HEK293 (cell line): Measurements from ENCODE around the gene FNDC5.

Experiments
- GLI2 ChIP-seq: fragments of 450-650 bp; formaldehyde crosslinking; IDR thresholded peaks from 2 replicates; pipeline ENCODE4; 2017; ENCODE audit warnings: missing biosample characterization, missing genetic modification characterization, low read depth, borderline replicate concordance
- KLF16 ChIP-seq: fragments of 450-650 bp; formaldehyde crosslinking; IDR thresholded peaks from 2 replicates; pipeline ENCODE4 v1.5.1; 2017; ENCODE audit warnings: missing biosample characterization, missing genetic modification characterization
- YY1 ChIP-seq: fragments of 450-650 bp; formaldehyde crosslinking; IDR thresholded peaks from 2 replicates; pipeline ENCODE4 v1.5.1; 2018; ENCODE audit warnings: missing biosample characterization, missing genetic modification characterization
- ZNF112 ChIP-seq: fragments of 450-650 bp; formaldehyde crosslinking; IDR thresholded peaks from 2 replicates; pipeline ENCODE4 v1.5.0; 2017; ENCODE audit warnings: missing biosample characterization, missing genetic modification characterization
- ZNF121 ChIP-seq: fragments of 450-650 bp; formaldehyde crosslinking; IDR thresholded peaks from 2 replicates; pipeline ENCODE4 v1.5.1; 2016; ENCODE audit warnings: missing biosample characterization, missing genetic modification characterization
- ZNF544 ChIP-seq: fragments of 450-650 bp; formaldehyde crosslinking; IDR thresholded peaks from 2 replicates; pipeline ENCODE4 v1.5.0; 2017; ENCODE audit warnings: missing biosample characterization, missing genetic modification characterization
- ZNF701 ChIP-seq: fragments of 450-650 bp; formaldehyde crosslinking; IDR thresholded peaks from 2 replicates; pipeline ENCODE4 v1.5.1; 2016; ENCODE audit warnings: missing biosample characterization, missing genetic modification characterization
- ZNF707 ChIP-seq: fragments of 450-650 bp; formaldehyde crosslinking; IDR thresholded peaks from 2 replicates; pipeline ENCODE4 v1.5.1; 2016; ENCODE audit warnings: missing biosample characterization, missing genetic modification characterization
- TF ChIP-seq, protein P1 (sequence below): fragments of 450-650 bp; formaldehyde crosslinking; IDR thresholded peaks from 2 replicates; pipeline ENCODE4 v1.5.1; 2016; ENCODE audit warnings: missing biosample characterization, missing genetic modification characterization
- TF ChIP-seq, protein P2 (sequence below): fragments of 450-650 bp; formaldehyde crosslinking; IDR thresholded peaks from 2 replicates; pipeline ENCODE4 v1.5.1; 2017; ENCODE audit warnings: missing biosample characterization, missing genetic modification characterization
- TF ChIP-seq, protein P3 (sequence below): fragments of 450-650 bp; formaldehyde crosslinking; IDR thresholded peaks from 2 replicates; pipeline ENCODE4 v1.5.1; 2016; ENCODE audit warnings: missing biosample characterization, missing genetic modification characterization
- TF ChIP-seq, protein P4 (sequence below): fragments of 450-650 bp; formaldehyde crosslinking; IDR thresholded peaks from 2 replicates; pipeline ENCODE4 v1.5.1; 2016; ENCODE audit warnings: missing biosample characterization, missing genetic modification characterization

DNA sequence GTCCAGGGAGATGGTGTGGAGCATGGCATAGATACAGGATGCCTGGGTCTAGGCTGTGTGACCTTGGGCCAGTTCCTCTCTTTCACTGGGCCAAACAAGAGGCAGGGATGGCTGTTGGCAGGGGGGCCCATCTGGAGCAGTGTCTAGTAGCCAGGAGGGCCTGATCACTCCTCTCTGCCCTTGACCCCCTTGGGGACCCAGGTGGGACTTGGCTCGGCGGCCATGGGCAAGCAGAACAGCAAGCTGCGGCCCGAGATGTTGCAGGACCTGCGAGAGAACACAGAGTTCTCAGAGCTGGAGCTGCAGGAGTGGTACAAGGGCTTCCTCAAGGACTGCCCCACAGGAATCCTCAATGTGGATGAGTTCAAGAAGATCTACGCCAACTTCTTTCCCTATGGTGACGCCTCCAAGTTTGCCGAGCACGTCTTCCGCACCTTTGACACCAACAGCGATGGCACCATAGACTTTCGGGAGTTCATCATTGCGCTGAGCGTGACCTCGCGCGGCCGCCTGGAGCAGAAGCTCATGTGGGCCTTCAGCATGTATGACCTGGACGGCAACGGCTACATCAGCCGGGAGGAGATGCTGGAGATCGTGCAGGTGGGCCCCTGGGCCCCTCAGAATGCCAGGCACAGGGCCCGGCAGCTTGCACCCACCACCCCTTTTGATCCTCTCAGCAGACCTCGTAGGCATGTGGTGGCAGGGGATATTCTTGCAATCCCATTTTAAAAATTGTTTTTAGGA, 18.1 kb upstream of the FNDC5 start:
- TF ChIP-seq, protein P1, sequence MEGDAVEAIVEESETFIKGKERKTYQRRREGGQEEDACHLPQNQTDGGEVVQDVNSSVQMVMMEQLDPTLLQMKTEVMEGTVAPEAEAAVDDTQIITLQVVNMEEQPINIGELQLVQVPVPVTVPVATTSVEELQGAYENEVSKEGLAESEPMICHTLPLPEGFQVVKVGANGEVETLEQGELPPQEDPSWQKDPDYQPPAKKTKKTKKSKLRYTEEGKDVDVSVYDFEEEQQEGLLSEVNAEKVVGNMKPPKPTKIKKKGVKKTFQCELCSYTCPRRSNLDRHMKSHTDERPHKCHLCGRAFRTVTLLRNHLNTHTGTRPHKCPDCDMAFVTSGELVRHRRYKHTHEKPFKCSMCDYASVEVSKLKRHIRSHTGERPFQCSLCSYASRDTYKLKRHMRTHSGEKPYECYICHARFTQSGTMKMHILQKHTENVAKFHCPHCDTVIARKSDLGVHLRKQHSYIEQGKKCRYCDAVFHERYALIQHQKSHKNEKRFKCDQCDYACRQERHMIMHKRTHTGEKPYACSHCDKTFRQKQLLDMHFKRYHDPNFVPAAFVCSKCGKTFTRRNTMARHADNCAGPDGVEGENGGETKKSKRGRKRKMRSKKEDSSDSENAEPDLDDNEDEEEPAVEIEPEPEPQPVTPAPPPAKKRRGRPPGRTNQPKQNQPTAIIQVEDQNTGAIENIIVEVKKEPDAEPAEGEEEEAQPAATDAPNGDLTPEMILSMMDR (tag by site-specific recombination), result no peak
- TF ChIP-seq, protein P2, sequence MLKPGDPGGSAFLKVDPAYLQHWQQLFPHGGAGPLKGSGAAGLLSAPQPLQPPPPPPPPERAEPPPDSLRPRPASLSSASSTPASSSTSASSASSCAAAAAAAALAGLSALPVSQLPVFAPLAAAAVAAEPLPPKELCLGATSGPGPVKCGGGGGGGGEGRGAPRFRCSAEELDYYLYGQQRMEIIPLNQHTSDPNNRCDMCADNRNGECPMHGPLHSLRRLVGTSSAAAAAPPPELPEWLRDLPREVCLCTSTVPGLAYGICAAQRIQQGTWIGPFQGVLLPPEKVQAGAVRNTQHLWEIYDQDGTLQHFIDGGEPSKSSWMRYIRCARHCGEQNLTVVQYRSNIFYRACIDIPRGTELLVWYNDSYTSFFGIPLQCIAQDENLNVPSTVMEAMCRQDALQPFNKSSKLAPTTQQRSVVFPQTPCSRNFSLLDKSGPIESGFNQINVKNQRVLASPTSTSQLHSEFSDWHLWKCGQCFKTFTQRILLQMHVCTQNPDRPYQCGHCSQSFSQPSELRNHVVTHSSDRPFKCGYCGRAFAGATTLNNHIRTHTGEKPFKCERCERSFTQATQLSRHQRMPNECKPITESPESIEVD (tag by site-specific recombination), result no peak
- TF ChIP-seq ZNF701 (tag by site-specific recombination), result no peak
- TF ChIP-seq, protein P3, sequence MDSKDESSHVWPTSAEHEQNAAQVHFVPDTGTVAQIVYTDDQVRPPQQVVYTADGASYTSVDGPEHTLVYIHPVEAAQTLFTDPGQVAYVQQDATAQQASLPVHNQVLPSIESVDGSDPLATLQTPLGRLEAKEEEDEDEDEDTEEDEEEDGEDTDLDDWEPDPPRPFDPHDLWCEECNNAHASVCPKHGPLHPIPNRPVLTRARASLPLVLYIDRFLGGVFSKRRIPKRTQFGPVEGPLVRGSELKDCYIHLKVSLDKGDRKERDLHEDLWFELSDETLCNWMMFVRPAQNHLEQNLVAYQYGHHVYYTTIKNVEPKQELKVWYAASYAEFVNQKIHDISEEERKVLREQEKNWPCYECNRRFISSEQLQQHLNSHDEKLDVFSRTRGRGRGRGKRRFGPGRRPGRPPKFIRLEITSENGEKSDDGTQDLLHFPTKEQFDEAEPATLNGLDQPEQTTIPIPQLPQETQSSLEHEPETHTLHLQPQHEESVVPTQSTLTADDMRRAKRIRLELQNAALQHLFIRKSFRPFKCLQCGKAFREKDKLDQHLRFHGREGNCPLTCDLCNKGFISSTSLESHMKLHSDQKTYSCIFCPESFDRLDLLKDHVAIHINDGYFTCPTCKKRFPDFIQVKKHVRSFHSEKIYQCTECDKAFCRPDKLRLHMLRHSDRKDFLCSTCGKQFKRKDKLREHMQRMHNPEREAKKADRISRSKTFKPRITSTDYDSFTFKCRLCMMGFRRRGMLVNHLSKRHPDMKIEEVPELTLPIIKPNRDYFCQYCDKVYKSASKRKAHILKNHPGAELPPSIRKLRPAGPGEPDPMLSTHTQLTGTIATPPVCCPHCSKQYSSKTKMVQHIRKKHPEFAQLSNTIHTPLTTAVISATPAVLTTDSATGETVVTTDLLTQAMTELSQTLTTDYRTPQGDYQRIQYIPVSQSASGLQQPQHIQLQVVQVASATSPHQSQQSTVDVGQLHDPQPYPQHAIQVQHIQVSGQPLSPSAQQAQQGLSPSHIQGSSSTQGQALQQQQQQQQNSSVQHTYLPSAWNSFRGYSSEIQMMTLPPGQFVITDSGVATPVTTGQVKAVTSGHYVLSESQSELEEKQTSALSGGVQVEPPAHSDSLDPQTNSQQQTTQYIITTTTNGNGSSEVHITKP, result no peak
- no peak for TF ChIP-seq ZNF121
- no peak for TF ChIP-seq ZNF544 (tag by site-specific recombination)
- TF ChIP-seq GLI2 (tag by site-specific recombination), result no peak
- TF ChIP-seq ZNF707, result no peak
- TF ChIP-seq YY1, result no peak
- TF ChIP-seq, protein P4, sequence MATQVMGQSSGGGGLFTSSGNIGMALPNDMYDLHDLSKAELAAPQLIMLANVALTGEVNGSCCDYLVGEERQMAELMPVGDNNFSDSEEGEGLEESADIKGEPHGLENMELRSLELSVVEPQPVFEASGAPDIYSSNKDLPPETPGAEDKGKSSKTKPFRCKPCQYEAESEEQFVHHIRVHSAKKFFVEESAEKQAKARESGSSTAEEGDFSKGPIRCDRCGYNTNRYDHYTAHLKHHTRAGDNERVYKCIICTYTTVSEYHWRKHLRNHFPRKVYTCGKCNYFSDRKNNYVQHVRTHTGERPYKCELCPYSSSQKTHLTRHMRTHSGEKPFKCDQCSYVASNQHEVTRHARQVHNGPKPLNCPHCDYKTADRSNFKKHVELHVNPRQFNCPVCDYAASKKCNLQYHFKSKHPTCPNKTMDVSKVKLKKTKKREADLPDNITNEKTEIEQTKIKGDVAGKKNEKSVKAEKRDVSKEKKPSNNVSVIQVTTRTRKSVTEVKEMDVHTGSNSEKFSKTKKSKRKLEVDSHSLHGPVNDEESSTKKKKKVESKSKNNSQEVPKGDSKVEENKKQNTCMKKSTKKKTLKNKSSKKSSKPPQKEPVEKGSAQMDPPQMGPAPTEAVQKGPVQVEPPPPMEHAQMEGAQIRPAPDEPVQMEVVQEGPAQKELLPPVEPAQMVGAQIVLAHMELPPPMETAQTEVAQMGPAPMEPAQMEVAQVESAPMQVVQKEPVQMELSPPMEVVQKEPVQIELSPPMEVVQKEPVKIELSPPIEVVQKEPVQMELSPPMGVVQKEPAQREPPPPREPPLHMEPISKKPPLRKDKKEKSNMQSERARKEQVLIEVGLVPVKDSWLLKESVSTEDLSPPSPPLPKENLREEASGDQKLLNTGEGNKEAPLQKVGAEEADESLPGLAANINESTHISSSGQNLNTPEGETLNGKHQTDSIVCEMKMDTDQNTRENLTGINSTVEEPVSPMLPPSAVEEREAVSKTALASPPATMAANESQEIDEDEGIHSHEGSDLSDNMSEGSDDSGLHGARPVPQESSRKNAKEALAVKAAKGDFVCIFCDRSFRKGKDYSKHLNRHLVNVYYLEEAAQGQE (tag by site-specific recombination), result no peak
- no peak for TF ChIP-seq ZNF112
- TF ChIP-seq KLF16, result no peak
